ENCODE measurements around the gene CGN.

The CGN gene

GRCh38 chr1:151546011-151546925 is 35.1 kb downstream of the CGN start:
- TF ChIP-seq CTCF (conservative IDR thresholded peaks at IDR 0.05; ENCODE audit: low read length), result no peak
- no peak overlapping the region for H3K4me3 ChIP-seq (ENCODE audit: low read length)
- peak; percentile 36 for DNase-seq (ENCODE audit: low read depth)

DNA sequence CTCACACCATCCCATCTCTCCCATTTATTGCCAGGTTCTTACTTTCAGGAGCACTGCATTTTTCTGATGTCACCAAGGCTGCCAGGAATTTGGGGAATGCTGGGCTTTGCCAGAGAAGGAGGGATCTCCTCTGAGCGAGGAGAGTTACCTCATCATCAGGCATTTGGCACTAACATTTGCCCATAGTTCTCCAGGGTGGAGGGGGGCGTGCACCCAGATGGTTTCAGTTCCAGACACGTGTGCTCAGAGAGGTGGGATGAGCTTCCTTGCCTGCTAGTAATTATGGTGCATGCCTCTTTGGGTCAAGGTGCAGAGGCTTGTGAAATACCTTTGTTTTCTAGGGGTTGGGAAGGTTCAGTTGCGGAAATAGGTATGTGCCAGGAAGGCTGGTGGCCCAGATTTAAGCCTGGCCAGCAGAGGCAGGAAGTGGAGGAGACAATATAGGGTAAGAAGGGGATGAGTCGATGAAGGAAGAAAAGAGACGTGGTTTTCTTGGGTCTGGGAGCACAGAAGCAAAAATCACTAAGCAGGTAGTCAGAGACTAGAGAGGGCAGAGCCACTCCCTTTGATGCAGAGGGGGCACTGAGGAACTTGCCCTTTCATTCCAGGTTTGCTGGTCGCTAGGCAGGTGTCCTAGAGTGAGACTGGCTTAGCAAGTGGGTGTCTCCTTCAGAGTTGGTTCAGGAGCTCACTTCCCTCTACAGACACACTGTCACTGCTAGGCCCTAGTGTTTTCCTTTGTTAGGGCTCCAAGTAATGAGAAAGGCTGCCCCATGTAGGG is 36.1 kb downstream of the CGN start:
- no peak for TF ChIP-seq CTCF (conservative IDR thresholded peaks at IDR 0.05; ENCODE audit: low read length)
- peak; percentile 98 for DNase-seq (ENCODE audit: low read depth)
- no peak overlapping the region for H3K4me3 ChIP-seq (ENCODE audit: low read length)

- TF ChIP-seq CTCF (conservative IDR thresholded peaks at IDR 0.05; ENCODE audit: low read length), result no peak
- no peak overlapping the region for H3K4me3 ChIP-seq (ENCODE audit: low read length)
Observed at GRCh38 chr1:151547900-151548230, 36.7 kb downstream of the CGN start.

DNA sequence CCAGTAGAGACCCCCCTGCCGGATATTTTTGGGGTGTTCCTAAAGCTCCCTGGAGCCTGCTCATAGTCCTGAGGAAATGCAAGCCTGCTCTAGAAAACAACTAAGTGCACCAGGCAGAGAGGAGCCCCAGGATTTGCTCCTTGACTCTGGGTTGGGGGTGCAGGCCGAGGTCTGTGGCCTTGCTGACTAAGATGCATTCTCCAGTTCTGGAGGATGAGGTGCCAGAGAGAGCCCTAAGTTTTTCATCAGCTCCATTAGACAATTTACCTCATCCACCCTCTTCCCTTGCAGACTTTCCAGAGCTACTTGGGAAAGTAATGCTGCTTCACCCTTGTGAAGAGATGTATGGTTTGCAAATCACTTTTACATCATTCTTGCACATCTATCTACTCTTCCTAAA is 38.0 kb downstream of the CGN start:
- peak; percentile 49 for DNase-seq (ENCODE audit: low read depth)
- H3K4me3 ChIP-seq (ENCODE audit: low read length), result no peak overlapping the region
- TF ChIP-seq CTCF (conservative IDR thresholded peaks at IDR 0.05; ENCODE audit: low read length), result no peak

More at GRCh38 chr1:151547900-151548230, 36.7 kb downstream of the CGN start:
- DNase-seq (ENCODE audit: low read depth), result no peak

GRCh38 chr1:151553659-151554058 is 42.5 kb downstream of the CGN start:
- no peak for TF ChIP-seq CTCF (conservative IDR thresholded peaks at IDR 0.05; ENCODE audit: low read length)
- H3K4me3 ChIP-seq (ENCODE audit: low read length), result no peak overlapping the region
- peak; percentile 75 for DNase-seq (ENCODE audit: low read depth)

GRCh38 chr1:151556052-151556451 is 44.9 kb downstream of the CGN start:
- no peak for TF ChIP-seq CTCF (conservative IDR thresholded peaks at IDR 0.05; ENCODE audit: low read length)
- no peak for DNase-seq (ENCODE audit: low read depth)
- H3K4me3 ChIP-seq (ENCODE audit: low read length), result no peak overlapping the region
